Measurements from ENCODE around the gene DYNLT2. TPM values are rescaled to one million over a fixed set of nuclear protein-coding genes. Genes with fewer than 3 reads are reported as not detected.

DYNLT2 gene
- total and polyA plus RNA-seq, 2 of the 13 experiments (the other 11 are each of a cell fraction or from before 2014, with no cell fraction given), result 2.1 to 4.3 TPM

- TF ChIP-seq HBP1 (CRISPR knock-in tag; IDR thresholded peaks at IDR 0.05; ENCODE audit: low read depth) (0 out of 2 replicates have a peak, but pooled peaks have one; percentile 49), NFKB2 (CRISPR knock-in tag; IDR thresholded peaks at IDR 0.05; ENCODE audit: borderline replicate concordance) (no peak; the same call in 1 of the 2 replicates), ETV6 (CRISPR knock-in tag; conservative IDR thresholded peaks at IDR 0.05) (no peak), TFDP2 (CRISPR knock-in tag; IDR thresholded peaks at IDR 0.05) (no peak), EEA1 (CRISPR knock-in tag; IDR thresholded peaks at IDR 0.05; ENCODE audit: borderline replicate concordance) (0 out of 2 replicates have a peak, but pooled peaks have one; percentile 31), POLR2A (IDR thresholded peaks at IDR 0.05; ENCODE audit: insufficient read depth in 1 of 2, low read depth in 2 of 2, low read length in 2 of 2) (no peak), NR3C1 (CRISPR knock-in tag; IDR thresholded peaks at IDR 0.05) (no peak), THAP9 (CRISPR knock-in tag; IDR thresholded peaks at IDR 0.05; ENCODE audit: borderline replicate concordance) (0 out of 2 replicates have a peak, but pooled peaks have one; percentile 16), ZNF232 (CRISPR knock-in tag; IDR thresholded peaks at IDR 0.05; ENCODE audit: borderline replicate concordance) (no peak), ZNF512B (CRISPR knock-in tag; IDR thresholded peaks at IDR 0.05; ENCODE audit: borderline replicate concordance) (no peak), DBP (CRISPR knock-in tag; IDR thresholded peaks at IDR 0.05; ENCODE audit: not compliant biosample characterization) (peak; percentile 13), ZIK1 (CRISPR knock-in tag; IDR thresholded peaks at IDR 0.05; ENCODE audit: borderline replicate concordance, low read depth) (no peak), RCOR2 (CRISPR knock-in tag; IDR thresholded peaks at IDR 0.05) (no peak), ZNF430 (CRISPR knock-in tag; IDR thresholded peaks at IDR 0.05) (peak; percentile 26; the same call in 1 of the 2 replicates), ZNF766 (CRISPR knock-in tag; IDR thresholded peaks at IDR 0.05; ENCODE audit: borderline replicate concordance) (0 out of 2 replicates have a peak, but pooled peaks have one; percentile 22), RAD21 (CRISPR knock-in tag; IDR thresholded peaks at IDR 0.05) (peak; percentile 28; the same call in 1 of the 2 replicates), U2AF2 (IDR thresholded peaks at IDR 0.05; ENCODE audit: low read depth, low read length) (no peak)
Observed at GRCh38 chr6:169723200-169723909, 28.0 kb downstream of the DYNLT2 start (continued).

Data from HepG2 (cell line).